CD4-positive, CD25-positive, alpha-beta regulatory T cell (primary cell): Measurements from ENCODE around the gene PROP1. TPM values are rescaled to one million over a fixed set of nuclear protein-coding genes. Genes with fewer than 3 reads are reported as not detected.
"Not testable (repeated sequence)": the region's sequence is repeated elsewhere in the genome, so short reads cannot be mapped to it uniquely, and the experiment has no call there.

Source experiments
- ATAC-seq, 2 donors: fragments of 150-1000 bp; cut with Tn5 transposase; one replicate each; pipeline ENCODE4 v1.10.0; 2021; ENCODE audit warnings: low read depth in 2 of 2, moderate number of reproducible peaks in 2 of 2, moderate library complexity in 1 of 2
- DNase-seq, 3 donors: peaks; one replicate each; pipeline versions ENCODE4 v3.0.0 to v3.0.0-alpha.2; 2012 to 2022; ENCODE audit warnings: mixed read lengths in 1 of 3
- H3K27ac ChIP-seq: one replicate; pipeline ENCODE4 v1.7.0; 2013; ENCODE audit warnings: mild to moderate bottlenecking, low read length; ENCODE audit not compliant: insufficient read depth, poor library complexity, severe bottlenecking
- H3K27me3 ChIP-seq: one replicate; pipeline ENCODE4 v1.7.0; 2013; ENCODE audit warnings: low read length; ENCODE audit not compliant: control insufficient read depth, insufficient read depth
- H3K36me3 ChIP-seq: one replicate; pipeline ENCODE4 v1.7.0; 2013; ENCODE audit warnings: mild to moderate bottlenecking, low read length, moderate library complexity; ENCODE audit not compliant: control insufficient read depth, insufficient read depth
- H3K4me1 ChIP-seq: 2 replicates; pipeline ENCODE4 v1.7.0; 2013; ENCODE audit warnings: mild to moderate bottlenecking, low read length; ENCODE audit not compliant: insufficient read depth, control insufficient read depth, poor library complexity, severe bottlenecking
- H3K4me3 ChIP-seq: one replicate; pipeline ENCODE4 v1.7.0; 2013; ENCODE audit warnings: low read depth, mild to moderate bottlenecking, low read length, moderate library complexity
- H3K9me3 ChIP-seq, 2 experiments: 1 replicate in 1 of 2; 2 replicates in 1 of 2; pipeline ENCODE4 v1.7.0; 2013; ENCODE audit warnings: low read length in 2 of 2, mild to moderate bottlenecking in 1 of 2, moderate library complexity in 1 of 2; ENCODE audit not compliant: control insufficient read depth in 2 of 2
- H3K27ac Mint-ChIP-seq, 3 donors: one replicate each; pipeline ENCODE4 v1.8.0; 2020 to 2022; ENCODE audit warnings: mild to moderate bottlenecking in 3 of 3, mixed read lengths in 3 of 3, moderate library complexity in 2 of 3
- H3K27me3 Mint-ChIP-seq: one replicate; pipeline ENCODE4 v1.8.0; 2022; ENCODE audit warnings: mild to moderate bottlenecking, mixed read lengths
- H3K36me3 Mint-ChIP-seq: one replicate; pipeline ENCODE4 v1.8.0; 2020; ENCODE audit warnings: mixed read lengths
- H3K4me1 Mint-ChIP-seq, 4 donors: one replicate each; pipeline ENCODE4 v1.8.0; 2020 to 2022; ENCODE audit warnings: mixed read lengths in 4 of 4, mild to moderate bottlenecking in 1 of 4
- H3K4me3 Mint-ChIP-seq, 4 donors: one replicate each; pipeline ENCODE4 v1.8.0; 2020 to 2022; ENCODE audit warnings: mild to moderate bottlenecking in 4 of 4, mixed read lengths in 4 of 4, moderate library complexity in 3 of 4
- H3K9me3 Mint-ChIP-seq, 7 donors: one replicate each; pipeline ENCODE4 v1.8.0; 2020 to 2022; ENCODE audit warnings: mixed read lengths in 7 of 7, mild to moderate bottlenecking in 3 of 7, moderate library complexity in 2 of 7
- polyA plus RNA-seq, 4 donors: library from polyadenylated mRNA; unstranded; fragments of 300-500 nt; fragmentation: Illumina TruSeq; gene quantifications; one replicate each; pipeline ENCODE4 v1.2.3, GENCODE V29; 2021
- total RNA-seq: library from RNA; stranded (reverse); gene quantifications from one replicate; pipeline ENCODE4 v1.2.3, GENCODE V29; 2022

PROP1 gene
- total and polyA plus RNA-seq, 5 donors from 2014 or later = not detected

GRCh38 chr5:177949065-177949464 is 47.0 kb downstream of the PROP1 start:
- ATAC-seq, H3K9me3 ChIP-seq, H3K27ac Mint-ChIP-seq, H3K4me1 ChIP-seq, DNase-seq, H3K27me3 ChIP-seq, H3K36me3 Mint-ChIP-seq, H3K36me3 ChIP-seq, H3K9me3 Mint-ChIP-seq, H3K27me3 Mint-ChIP-seq, H3K4me3 ChIP-seq, H3K4me3 Mint-ChIP-seq, H3K27ac ChIP-seq, H3K4me1 Mint-ChIP-seq: not testable (repeated sequence)

GRCh38 chr5:177947912-177948311 is 48.1 kb downstream of the PROP1 start:
- DNase-seq, H3K4me3 ChIP-seq, H3K4me1 Mint-ChIP-seq, ATAC-seq, H3K27me3 Mint-ChIP-seq, H3K9me3 Mint-ChIP-seq, H3K36me3 ChIP-seq, H3K36me3 Mint-ChIP-seq, H3K9me3 ChIP-seq, H3K27ac ChIP-seq, H3K27me3 ChIP-seq, H3K4me1 ChIP-seq, H3K4me3 Mint-ChIP-seq: not testable (repeated sequence)
- peak overlapping the region in 1 of 3 donors; percentile 80 for H3K27ac Mint-ChIP-seq

- not testable (repeated sequence) for H3K4me1 ChIP-seq, H3K36me3 Mint-ChIP-seq, H3K9me3 ChIP-seq, H3K9me3 Mint-ChIP-seq, H3K27ac ChIP-seq, H3K27me3 ChIP-seq, H3K27ac Mint-ChIP-seq, H3K27me3 Mint-ChIP-seq, H3K4me3 ChIP-seq, H3K36me3 ChIP-seq
- ATAC-seq (peak in 1 of 2 donors; percentile 18), DNase-seq (peak in 1 of 3 donors; percentile 12)
- H3K4me1 Mint-ChIP-seq = peaks cover 0 to 15% (median 2%) of the 10 kb centered on the region in 4 donors
- peak overlapping the region in 2 of 4 donors; percentile 52 to 55 for H3K4me3 Mint-ChIP-seq
Observed at GRCh38 chr5:177945601-177946283, 50.3 kb downstream of the PROP1 start.

GRCh38 chr5:177945145-177945544 is 50.9 kb downstream of the PROP1 start:
- not testable (repeated sequence) for H3K27ac ChIP-seq, H3K36me3 Mint-ChIP-seq, H3K27me3 ChIP-seq, H3K27ac Mint-ChIP-seq, H3K27me3 Mint-ChIP-seq, H3K4me3 ChIP-seq, H3K9me3 ChIP-seq, DNase-seq, ATAC-seq, H3K9me3 Mint-ChIP-seq, H3K4me1 ChIP-seq, H3K36me3 ChIP-seq
- Mint-ChIP-seq H3K4me3 (peak overlapping the region in 2 of 4 donors; percentile 53 to 80), H3K4me1 (peaks cover 0 to 15% (median 2%) of the 10 kb centered on the region in 4 donors)

GRCh38 chr5:177943805-177944736 is 52.0 kb downstream of the PROP1 start:
- H3K36me3 Mint-ChIP-seq, H3K4me1 ChIP-seq, H3K9me3 ChIP-seq, H3K4me3 ChIP-seq, H3K27me3 Mint-ChIP-seq, H3K27ac Mint-ChIP-seq, H3K27me3 ChIP-seq, H3K36me3 ChIP-seq, H3K9me3 Mint-ChIP-seq, H3K27ac ChIP-seq: not testable (repeated sequence)
- DNase-seq (peak in 2 of 3 donors; percentile 33 to 60), ATAC-seq (peak; percentile 63 to 66)
- Mint-ChIP-seq H3K4me3 (peak overlapping the region; percentile 67 to 82 (median 76)), H3K4me1 (peaks cover 0 to 18% (median 2%) of the 10 kb centered on the region in 4 donors)

- not testable (repeated sequence) for H3K9me3 Mint-ChIP-seq, H3K27me3 Mint-ChIP-seq, DNase-seq, H3K4me1 ChIP-seq, H3K27me3 ChIP-seq, H3K9me3 ChIP-seq, H3K27ac Mint-ChIP-seq, H3K4me3 ChIP-seq, H3K36me3 Mint-ChIP-seq, ATAC-seq, H3K36me3 ChIP-seq, H3K27ac ChIP-seq
- H3K4me3 Mint-ChIP-seq = peak overlapping the region in 1 of 4 donors; percentile 59
- H3K4me1 Mint-ChIP-seq = peaks cover 0 to 24% (median 3%) of the 10 kb centered on the region in 4 donors
Observed at GRCh38 chr5:177942896-177943295, 53.1 kb downstream of the PROP1 start.
